Measurements from ENCODE around the gene APOB. TPM values are rescaled to one million over a fixed set of nuclear protein-coding genes. Genes with fewer than 3 reads are reported as not detected.

Gene APOB
- total and polyA plus RNA-seq, 2 of the 13 experiments (the other 11 are each of a cell fraction or from before 2014, with no cell fraction given) = 1,569 to 2,515 TPM

- TF ChIP-seq HMG20A (CRISPR knock-in tag; IDR thresholded peaks at IDR 0.05; ENCODE audit: borderline replicate concordance) = no peak
- TF ChIP-seq ZNF570 (CRISPR knock-in tag; IDR thresholded peaks at IDR 0.05; ENCODE audit: borderline replicate concordance) = no peak
- TF ChIP-seq GTF2F1 (IDR thresholded peaks at IDR 0.05; ENCODE audit: low read length) = no peak
- TF ChIP-seq SPEN (CRISPR knock-in tag; IDR thresholded peaks at IDR 0.05; ENCODE audit: low read depth) = no peak
- no peak for TF ChIP-seq NFAT5 (CRISPR knock-in tag; IDR thresholded peaks at IDR 0.05)
- no peak for TF ChIP-seq MYC (CRISPR knock-in tag; IDR thresholded peaks at IDR 0.05; ENCODE audit: borderline replicate concordance)
- TF ChIP-seq AKNA (CRISPR knock-in tag; IDR thresholded peaks at IDR 0.05; ENCODE audit: borderline replicate concordance) = no peak
- no peak for TF ChIP-seq FOXA3 (CRISPR knock-in tag; IDR thresholded peaks at IDR 0.05)
- TF ChIP-seq ZNF704 (CRISPR knock-in tag; IDR thresholded peaks at IDR 0.05; ENCODE audit: borderline replicate concordance) = no peak
- TF ChIP-seq IRF2 (CRISPR knock-in tag; IDR thresholded peaks at IDR 0.05) = no peak
- TF ChIP-seq STAT5B (CRISPR knock-in tag; IDR thresholded peaks at IDR 0.05) = 0 out of 2 replicates have a peak, but pooled peaks have one; percentile 25
- TF ChIP-seq ZNF781 (CRISPR knock-in tag; IDR thresholded peaks at IDR 0.05; ENCODE audit: borderline replicate concordance, not compliant biosample characterization) = peak; percentile 37
- no peak for TF ChIP-seq RXRB (CRISPR knock-in tag; IDR thresholded peaks at IDR 0.05; ENCODE audit: borderline replicate concordance)
- TF ChIP-seq XRCC5 (optimal IDR thresholded peaks at IDR 0.05; ENCODE audit: low read length) = no peak
- 0 out of 2 replicates have a peak, but pooled peaks have one; percentile 22 for TF ChIP-seq ZNF460 (CRISPR knock-in tag; IDR thresholded peaks at IDR 0.05; ENCODE audit: borderline replicate concordance)
- TF ChIP-seq YY1 (IDR thresholded peaks at IDR 0.05; ENCODE audit: insufficient read depth, insufficient replicate concordance, low read depth, low read length) = no peak
- TF ChIP-seq ARID2 (CRISPR knock-in tag; IDR thresholded peaks at IDR 0.05; ENCODE audit: borderline replicate concordance) = 0 out of 2 replicates have a peak, but pooled peaks have one; percentile 0
Measured at GRCh38 chr2:21007129-21008013, 36.5 kb downstream of the APOB start (continued).

All from HepG2 (cell line).